ENCODE measurements around the gene LSM7.
A peak's percentile ranks its signal among the peaks of the same experiment; 100 is the strongest.

LSM7 gene

GRCh38 chr19:2287585-2288337 is 40.6 kb downstream of the LSM7 start:
- no peak for DNase-seq (ENCODE audit: low read depth in 1 of 2, low spot score in 1 of 2)
- Histone ChIP-seq H3K27me3 (ENCODE audit: insufficient read depth, poor library complexity, severe bottlenecking) (no peaks in the 10 kb centered on the region), H3K4me3 (replicated peaks; ENCODE audit: insufficient read depth, low read length) (no peak overlapping the region), H3K27ac (replicated peaks) (peak overlapping the region; percentile 100)
- TF ChIP-seq REST (IDR thresholded peaks at IDR 0.05; ENCODE audit: insufficient replicate concordance, low read depth) (no peak), GABPA (IDR thresholded peaks at IDR 0.05; ENCODE audit: low read depth) (no peak), SPI1 (IDR thresholded peaks at IDR 0.05; ENCODE audit: borderline replicate concordance, low read depth) (no peak), CTCF (IDR thresholded peaks at IDR 0.05; ENCODE audit: insufficient read depth, low read length) (no peak), POLR2AphosphoS5 (IDR thresholded peaks at IDR 0.05; ENCODE audit: low read depth) (no peak)

GRCh38 chr19:2286402-2287140 is 41.8 kb downstream of the LSM7 start:
- TF ChIP-seq GABPA (IDR thresholded peaks at IDR 0.05; ENCODE audit: low read depth) (no peak), POLR2AphosphoS5 (IDR thresholded peaks at IDR 0.05; ENCODE audit: low read depth) (no peak), SPI1 (IDR thresholded peaks at IDR 0.05; ENCODE audit: borderline replicate concordance, low read depth) (no peak), CTCF (IDR thresholded peaks at IDR 0.05; ENCODE audit: insufficient read depth, low read length) (no peak), REST (IDR thresholded peaks at IDR 0.05; ENCODE audit: insufficient replicate concordance, low read depth) (no peak)
- Histone ChIP-seq H3K4me3 (replicated peaks; ENCODE audit: insufficient read depth, low read length) (no peak overlapping the region), H3K27me3 (ENCODE audit: insufficient read depth, poor library complexity, severe bottlenecking) (no peaks in the 10 kb centered on the region), H3K27ac (replicated peaks) (no peak overlapping the region)
- DNase-seq (ENCODE audit: low read depth in 1 of 2, low spot score in 1 of 2), result no peak

- no peaks in the 10 kb centered on the region for H3K27me3 ChIP-seq (ENCODE audit: insufficient read depth, poor library complexity, severe bottlenecking)
- DNase-seq (ENCODE audit: low read depth in 1 of 2, low spot score in 1 of 2), result no peak
- no peak overlapping the region for H3K4me3 ChIP-seq (replicated peaks; ENCODE audit: insufficient read depth, low read length)
- H3K27ac ChIP-seq (replicated peaks), result no peak overlapping the region
- TF ChIP-seq GABPA (IDR thresholded peaks at IDR 0.05; ENCODE audit: low read depth) (no peak), POLR2AphosphoS5 (IDR thresholded peaks at IDR 0.05; ENCODE audit: low read depth) (no peak), CTCF (IDR thresholded peaks at IDR 0.05; ENCODE audit: insufficient read depth, low read length) (no peak), REST (IDR thresholded peaks at IDR 0.05; ENCODE audit: insufficient replicate concordance, low read depth) (no peak), SPI1 (IDR thresholded peaks at IDR 0.05; ENCODE audit: borderline replicate concordance, low read depth) (no peak)
Observed at GRCh38 chr19:2283835-2284507, 44.4 kb downstream of the LSM7 start.

Data from HL-60 (cell line).